ENCODE data around the gene COX5B.
A peak's percentile ranks its signal among the peaks of the same experiment; 100 is the strongest.

DNA sequence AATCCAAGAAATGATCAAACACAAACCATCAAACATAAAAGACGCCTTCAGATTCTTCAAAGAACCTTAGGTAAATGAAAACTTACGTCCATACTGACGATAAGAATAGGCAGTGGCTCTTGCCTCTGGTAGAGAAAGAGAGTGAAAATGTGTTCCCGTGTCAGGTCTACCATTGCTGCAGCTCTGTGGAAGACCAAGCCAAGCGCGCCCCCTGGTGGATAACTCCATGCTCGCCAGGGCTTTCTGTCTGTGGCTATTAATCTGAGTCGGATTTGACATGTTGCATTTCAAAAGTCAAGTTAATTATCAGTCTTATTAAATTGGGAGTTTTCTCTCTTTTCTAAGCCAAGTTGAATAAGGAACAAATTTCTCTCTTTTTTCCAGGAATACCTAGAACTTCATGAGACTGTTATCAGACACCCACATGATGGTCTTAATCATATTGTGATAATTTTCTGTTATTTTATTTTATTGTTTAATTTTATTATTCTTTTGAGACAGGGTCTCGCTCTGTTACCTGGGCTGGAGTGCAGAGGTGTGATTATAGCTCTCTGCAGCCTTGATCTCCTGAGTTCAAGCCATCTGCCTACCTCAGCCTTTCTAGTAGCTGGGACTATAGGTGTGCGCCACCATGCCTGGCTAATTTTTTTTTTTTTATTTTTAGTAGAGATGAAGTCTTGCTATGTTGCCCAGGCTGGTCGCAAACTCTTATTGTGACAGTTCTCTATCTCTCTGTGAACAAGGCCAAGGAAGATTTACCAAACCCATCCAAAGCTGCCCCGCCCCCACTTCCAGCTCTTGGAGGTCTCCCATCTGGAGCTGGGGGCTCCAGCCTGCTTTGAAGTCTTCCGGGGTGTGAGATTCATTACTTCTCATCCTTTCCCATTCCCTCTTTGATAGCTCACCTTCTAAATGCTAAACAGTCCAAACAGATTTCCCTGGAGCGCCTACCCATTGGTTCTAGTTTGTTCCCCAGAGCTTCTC lies 51.7 kb downstream of the COX5B start:
- TF ChIP-seq, protein P1, sequence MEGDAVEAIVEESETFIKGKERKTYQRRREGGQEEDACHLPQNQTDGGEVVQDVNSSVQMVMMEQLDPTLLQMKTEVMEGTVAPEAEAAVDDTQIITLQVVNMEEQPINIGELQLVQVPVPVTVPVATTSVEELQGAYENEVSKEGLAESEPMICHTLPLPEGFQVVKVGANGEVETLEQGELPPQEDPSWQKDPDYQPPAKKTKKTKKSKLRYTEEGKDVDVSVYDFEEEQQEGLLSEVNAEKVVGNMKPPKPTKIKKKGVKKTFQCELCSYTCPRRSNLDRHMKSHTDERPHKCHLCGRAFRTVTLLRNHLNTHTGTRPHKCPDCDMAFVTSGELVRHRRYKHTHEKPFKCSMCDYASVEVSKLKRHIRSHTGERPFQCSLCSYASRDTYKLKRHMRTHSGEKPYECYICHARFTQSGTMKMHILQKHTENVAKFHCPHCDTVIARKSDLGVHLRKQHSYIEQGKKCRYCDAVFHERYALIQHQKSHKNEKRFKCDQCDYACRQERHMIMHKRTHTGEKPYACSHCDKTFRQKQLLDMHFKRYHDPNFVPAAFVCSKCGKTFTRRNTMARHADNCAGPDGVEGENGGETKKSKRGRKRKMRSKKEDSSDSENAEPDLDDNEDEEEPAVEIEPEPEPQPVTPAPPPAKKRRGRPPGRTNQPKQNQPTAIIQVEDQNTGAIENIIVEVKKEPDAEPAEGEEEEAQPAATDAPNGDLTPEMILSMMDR (IDR thresholded peaks at IDR 0.05): peak; percentile 94
- no peak for TF ChIP-seq ZFX (IDR thresholded peaks at IDR 0.05; ENCODE audit: borderline replicate concordance)

Data from 22Rv1 (cell line).